Measurements from ENCODE around the gene ACKR3.

- TF ChIP-seq CTCF (IDR thresholded peaks at IDR 0.05) = no peak
- no peak for TF ChIP-seq POLR2A (IDR thresholded peaks at IDR 0.05)
These were observed 42.4 kb upstream of the ACKR3 start for GRCh38 chr2:236527159-236527630.

Data from ovary (tissue), 3 donors.